WTC11 (cell line): ENCODE data around the gene PPTC7.

Experiments used
- ATF1 ChIP-seq: sonication (generic); formaldehyde crosslinking; IDR thresholded peaks from 2 replicates; pipeline ENCODE4 v1.8.1; 2023; ENCODE audit warnings: mild to moderate bottlenecking, moderate library complexity, missing genetic modification reagents
- CBFB ChIP-seq: sonication (generic); formaldehyde crosslinking; IDR thresholded peaks from 2 replicates; pipeline ENCODE4 v1.8.1; 2022; ENCODE audit warnings: mild to moderate bottlenecking, low read depth, missing genetic modification reagents
- CREM ChIP-seq: sonication (generic); formaldehyde crosslinking; IDR thresholded peaks from 2 replicates; pipeline ENCODE4 v1.8.1; 2022; ENCODE audit warnings: mild to moderate bottlenecking, missing genetic modification reagents, moderate library complexity
- ELF4 ChIP-seq: sonication (generic); formaldehyde crosslinking; IDR thresholded peaks from 2 replicates; pipeline ENCODE4 v1.8.1; 2022; ENCODE audit warnings: low read depth, mild to moderate bottlenecking, moderate library complexity, missing genetic modification reagents
- ETV6 ChIP-seq: sonication (generic); formaldehyde crosslinking; IDR thresholded peaks from 2 replicates; pipeline ENCODE4 v1.8.1; 2022; ENCODE audit warnings: mild to moderate bottlenecking, missing genetic modification reagents
- NFATC4 ChIP-seq: fragments of 250-450 bp; sonication (Bioruptor Pico); IDR thresholded peaks from 2 replicates; pipeline ENCODE4 v1.9.0; 2021; ENCODE audit warnings: mild to moderate bottlenecking
- SMAD3 ChIP-seq: sonication (generic); formaldehyde crosslinking; IDR thresholded peaks from 2 replicates; pipeline ENCODE4 v1.8.0; 2022; ENCODE audit warnings: missing genetic modification reagents, mild to moderate bottlenecking, borderline replicate concordance
- SP1 ChIP-seq: sonication (generic); formaldehyde crosslinking; conservative IDR thresholded peaks from 2 replicates; pipeline ENCODE4 v1.8.1; 2022; ENCODE audit warnings: missing genetic modification reagents
- TF ChIP-seq, protein P1 (sequence below): sonication (generic); formaldehyde crosslinking; IDR thresholded peaks from 2 replicates; pipeline ENCODE4 v1.8.1; 2022; ENCODE audit warnings: missing genetic modification reagents, borderline replicate concordance
- TF ChIP-seq, protein P2 (sequence below): fragments of 200-600 bp; IDR thresholded peaks from 2 replicates; pipeline ENCODE4 v1.8.0; 2022; ENCODE audit warnings: antibody characterized with exemption
- TF ChIP-seq, protein P3 (sequence below): sonication (generic); formaldehyde crosslinking; IDR thresholded peaks from 2 replicates; pipeline ENCODE4 v1.8.1; 2023; ENCODE audit warnings: mild to moderate bottlenecking, missing genetic modification reagents, moderate library complexity
- TF ChIP-seq, protein P4 (sequence below): fragments of 250-450 bp; sonication (Bioruptor Pico); IDR thresholded peaks from 2 replicates; pipeline ENCODE4 v1.9.0; 2021; ENCODE audit warnings: mild to moderate bottlenecking, borderline replicate concordance

DNA sequence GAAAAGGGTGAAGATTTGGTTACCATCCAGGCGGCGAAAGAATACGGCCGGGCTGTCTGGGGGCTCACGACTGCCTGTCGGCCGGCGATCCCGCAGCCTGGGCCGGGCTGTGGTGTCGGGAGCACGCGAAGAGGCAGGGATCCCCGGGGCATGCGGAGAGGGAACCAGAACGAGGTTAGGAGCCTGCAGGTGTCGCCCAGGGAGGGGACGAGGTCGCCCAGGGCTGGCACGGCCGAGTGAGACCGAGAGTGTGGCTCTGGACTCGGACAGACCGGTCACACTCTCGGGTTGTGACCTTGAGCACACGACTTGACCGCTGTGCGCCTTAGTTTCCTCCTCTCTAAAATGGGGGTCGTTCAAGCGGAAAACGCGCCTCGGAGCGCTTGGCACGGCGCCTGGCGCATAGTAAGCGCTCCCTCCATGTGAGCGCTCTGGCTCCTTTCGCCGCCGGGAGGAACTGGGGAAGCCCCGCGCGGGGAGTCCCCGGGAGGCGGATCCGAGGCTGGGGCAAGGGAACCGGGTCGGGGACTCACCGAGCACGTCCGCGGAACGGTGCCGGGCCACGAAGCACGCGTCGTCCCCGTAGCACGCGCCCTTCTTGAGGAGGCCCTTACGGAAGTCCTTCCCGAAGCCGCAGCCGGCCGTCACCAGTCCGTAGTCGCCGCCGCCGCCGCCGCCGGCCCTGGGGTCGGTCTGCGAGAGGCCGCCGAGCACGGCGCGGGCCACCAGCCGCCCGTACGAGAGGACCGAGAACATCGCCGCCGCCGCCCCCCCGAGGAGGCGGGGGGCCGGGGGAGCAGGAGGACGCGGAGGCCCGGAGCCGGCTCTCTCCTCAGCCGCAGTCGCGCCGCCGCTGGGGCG, 612 bp downstream of the PPTC7 start:
- TF ChIP-seq ATF1 (CRISPR knock-in tag) (no peak), NFATC4 (CRISPR knock-in tag) (no peak), CREM (CRISPR knock-in tag) (no peak), SMAD3 (CRISPR knock-in tag) (no peak), ELF4 (CRISPR knock-in tag) (no peak), ETV6 (CRISPR knock-in tag) (0 out of 2 replicates have a peak, but pooled peaks have one; percentile 34), SP1 (no peak), CBFB (CRISPR knock-in tag) (no peak)
- TF ChIP-seq, protein P1, sequence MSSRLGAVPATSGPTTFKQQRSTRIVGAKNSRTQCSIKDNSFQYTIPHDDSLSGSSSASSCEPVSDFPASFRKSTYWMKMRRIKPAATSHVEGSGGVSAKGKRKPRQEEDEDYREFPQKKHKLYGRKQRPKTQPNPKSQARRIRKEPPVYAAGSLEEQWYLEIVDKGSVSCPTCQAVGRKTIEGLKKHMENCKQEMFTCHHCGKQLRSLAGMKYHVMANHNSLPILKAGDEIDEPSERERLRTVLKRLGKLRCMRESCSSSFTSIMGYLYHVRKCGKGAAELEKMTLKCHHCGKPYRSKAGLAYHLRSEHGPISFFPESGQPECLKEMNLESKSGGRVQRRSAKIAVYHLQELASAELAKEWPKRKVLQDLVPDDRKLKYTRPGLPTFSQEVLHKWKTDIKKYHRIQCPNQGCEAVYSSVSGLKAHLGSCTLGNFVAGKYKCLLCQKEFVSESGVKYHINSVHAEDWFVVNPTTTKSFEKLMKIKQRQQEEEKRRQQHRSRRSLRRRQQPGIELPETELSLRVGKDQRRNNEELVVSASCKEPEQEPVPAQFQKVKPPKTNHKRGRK, result no peak
- TF ChIP-seq, protein P2, sequence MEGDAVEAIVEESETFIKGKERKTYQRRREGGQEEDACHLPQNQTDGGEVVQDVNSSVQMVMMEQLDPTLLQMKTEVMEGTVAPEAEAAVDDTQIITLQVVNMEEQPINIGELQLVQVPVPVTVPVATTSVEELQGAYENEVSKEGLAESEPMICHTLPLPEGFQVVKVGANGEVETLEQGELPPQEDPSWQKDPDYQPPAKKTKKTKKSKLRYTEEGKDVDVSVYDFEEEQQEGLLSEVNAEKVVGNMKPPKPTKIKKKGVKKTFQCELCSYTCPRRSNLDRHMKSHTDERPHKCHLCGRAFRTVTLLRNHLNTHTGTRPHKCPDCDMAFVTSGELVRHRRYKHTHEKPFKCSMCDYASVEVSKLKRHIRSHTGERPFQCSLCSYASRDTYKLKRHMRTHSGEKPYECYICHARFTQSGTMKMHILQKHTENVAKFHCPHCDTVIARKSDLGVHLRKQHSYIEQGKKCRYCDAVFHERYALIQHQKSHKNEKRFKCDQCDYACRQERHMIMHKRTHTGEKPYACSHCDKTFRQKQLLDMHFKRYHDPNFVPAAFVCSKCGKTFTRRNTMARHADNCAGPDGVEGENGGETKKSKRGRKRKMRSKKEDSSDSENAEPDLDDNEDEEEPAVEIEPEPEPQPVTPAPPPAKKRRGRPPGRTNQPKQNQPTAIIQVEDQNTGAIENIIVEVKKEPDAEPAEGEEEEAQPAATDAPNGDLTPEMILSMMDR, result no peak
- TF ChIP-seq, protein P3, sequence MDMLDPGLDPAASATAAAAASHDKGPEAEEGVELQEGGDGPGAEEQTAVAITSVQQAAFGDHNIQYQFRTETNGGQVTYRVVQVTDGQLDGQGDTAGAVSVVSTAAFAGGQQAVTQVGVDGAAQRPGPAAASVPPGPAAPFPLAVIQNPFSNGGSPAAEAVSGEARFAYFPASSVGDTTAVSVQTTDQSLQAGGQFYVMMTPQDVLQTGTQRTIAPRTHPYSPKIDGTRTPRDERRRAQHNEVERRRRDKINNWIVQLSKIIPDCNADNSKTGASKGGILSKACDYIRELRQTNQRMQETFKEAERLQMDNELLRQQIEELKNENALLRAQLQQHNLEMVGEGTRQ (CRISPR knock-in tag), result no peak
- TF ChIP-seq, protein P4, sequence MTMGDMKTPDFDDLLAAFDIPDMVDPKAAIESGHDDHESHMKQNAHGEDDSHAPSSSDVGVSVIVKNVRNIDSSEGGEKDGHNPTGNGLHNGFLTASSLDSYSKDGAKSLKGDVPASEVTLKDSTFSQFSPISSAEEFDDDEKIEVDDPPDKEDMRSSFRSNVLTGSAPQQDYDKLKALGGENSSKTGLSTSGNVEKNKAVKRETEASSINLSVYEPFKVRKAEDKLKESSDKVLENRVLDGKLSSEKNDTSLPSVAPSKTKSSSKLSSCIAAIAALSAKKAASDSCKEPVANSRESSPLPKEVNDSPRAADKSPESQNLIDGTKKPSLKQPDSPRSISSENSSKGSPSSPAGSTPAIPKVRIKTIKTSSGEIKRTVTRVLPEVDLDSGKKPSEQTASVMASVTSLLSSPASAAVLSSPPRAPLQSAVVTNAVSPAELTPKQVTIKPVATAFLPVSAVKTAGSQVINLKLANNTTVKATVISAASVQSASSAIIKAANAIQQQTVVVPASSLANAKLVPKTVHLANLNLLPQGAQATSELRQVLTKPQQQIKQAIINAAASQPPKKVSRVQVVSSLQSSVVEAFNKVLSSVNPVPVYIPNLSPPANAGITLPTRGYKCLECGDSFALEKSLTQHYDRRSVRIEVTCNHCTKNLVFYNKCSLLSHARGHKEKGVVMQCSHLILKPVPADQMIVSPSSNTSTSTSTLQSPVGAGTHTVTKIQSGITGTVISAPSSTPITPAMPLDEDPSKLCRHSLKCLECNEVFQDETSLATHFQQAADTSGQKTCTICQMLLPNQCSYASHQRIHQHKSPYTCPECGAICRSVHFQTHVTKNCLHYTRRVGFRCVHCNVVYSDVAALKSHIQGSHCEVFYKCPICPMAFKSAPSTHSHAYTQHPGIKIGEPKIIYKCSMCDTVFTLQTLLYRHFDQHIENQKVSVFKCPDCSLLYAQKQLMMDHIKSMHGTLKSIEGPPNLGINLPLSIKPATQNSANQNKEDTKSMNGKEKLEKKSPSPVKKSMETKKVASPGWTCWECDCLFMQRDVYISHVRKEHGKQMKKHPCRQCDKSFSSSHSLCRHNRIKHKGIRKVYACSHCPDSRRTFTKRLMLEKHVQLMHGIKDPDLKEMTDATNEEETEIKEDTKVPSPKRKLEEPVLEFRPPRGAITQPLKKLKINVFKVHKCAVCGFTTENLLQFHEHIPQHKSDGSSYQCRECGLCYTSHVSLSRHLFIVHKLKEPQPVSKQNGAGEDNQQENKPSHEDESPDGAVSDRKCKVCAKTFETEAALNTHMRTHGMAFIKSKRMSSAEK (CRISPR knock-in tag), result no peak
